ENCODE results near the gene NEK8.
"Not testable (repeated sequence)": the region's sequence is repeated elsewhere in the genome, so short reads cannot be mapped to it uniquely, and the experiment has no call there.

Gene NEK8

GRCh38 chr17:28765038-28765437, 36.5 kb downstream of the NEK8 start:
- DNase-seq: no peak

GRCh38 chr17:28773736-28774135, 45.1 kb downstream of the NEK8 start:
- no peak for DNase-seq

GRCh38 chr17:28774206-28774605, 45.6 kb downstream of the NEK8 start:
- no peak for DNase-seq

GRCh38 chr17:28777178-28777577, 48.6 kb downstream of the NEK8 start:
- DNase-seq: no peak

GRCh38 chr17:28779601-28780000, 51.0 kb downstream of the NEK8 start:
- not testable (repeated sequence) for DNase-seq

- DNase-seq: no peak
Measured at GRCh38 chr17:28783161-28783560, 54.6 kb downstream of the NEK8 start.

- DNase-seq: no peak
Measured at GRCh38 chr17:28788100-28788499, 59.5 kb downstream of the NEK8 start.
